ENCODE results near the gene HS2ST1.

DNA sequence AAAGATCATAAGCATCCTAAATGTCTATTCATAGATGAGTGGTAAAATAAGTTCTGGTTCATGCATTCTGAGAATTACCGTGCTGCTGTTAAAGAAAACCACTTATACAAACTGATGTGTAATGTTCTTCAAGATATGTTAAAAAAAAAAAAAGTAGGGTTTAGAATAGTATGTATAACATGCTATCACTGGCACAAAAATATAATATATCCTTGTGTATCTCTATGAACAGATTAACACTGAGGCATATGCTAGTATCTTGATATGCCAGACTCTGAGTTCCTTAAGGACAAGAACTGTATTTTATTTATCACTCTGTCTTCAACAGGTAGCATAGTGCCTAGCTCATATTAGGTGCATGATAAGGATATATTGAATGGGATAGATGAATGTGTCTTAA, 108.9 kb downstream of the HS2ST1 start:
- TF ChIP-seq, protein P1, sequence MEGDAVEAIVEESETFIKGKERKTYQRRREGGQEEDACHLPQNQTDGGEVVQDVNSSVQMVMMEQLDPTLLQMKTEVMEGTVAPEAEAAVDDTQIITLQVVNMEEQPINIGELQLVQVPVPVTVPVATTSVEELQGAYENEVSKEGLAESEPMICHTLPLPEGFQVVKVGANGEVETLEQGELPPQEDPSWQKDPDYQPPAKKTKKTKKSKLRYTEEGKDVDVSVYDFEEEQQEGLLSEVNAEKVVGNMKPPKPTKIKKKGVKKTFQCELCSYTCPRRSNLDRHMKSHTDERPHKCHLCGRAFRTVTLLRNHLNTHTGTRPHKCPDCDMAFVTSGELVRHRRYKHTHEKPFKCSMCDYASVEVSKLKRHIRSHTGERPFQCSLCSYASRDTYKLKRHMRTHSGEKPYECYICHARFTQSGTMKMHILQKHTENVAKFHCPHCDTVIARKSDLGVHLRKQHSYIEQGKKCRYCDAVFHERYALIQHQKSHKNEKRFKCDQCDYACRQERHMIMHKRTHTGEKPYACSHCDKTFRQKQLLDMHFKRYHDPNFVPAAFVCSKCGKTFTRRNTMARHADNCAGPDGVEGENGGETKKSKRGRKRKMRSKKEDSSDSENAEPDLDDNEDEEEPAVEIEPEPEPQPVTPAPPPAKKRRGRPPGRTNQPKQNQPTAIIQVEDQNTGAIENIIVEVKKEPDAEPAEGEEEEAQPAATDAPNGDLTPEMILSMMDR (IDR thresholded peaks at IDR 0.05) = no peak
- TF ChIP-seq POLR2A (IDR thresholded peaks at IDR 0.05) = no peak
